ENCODE results near the gene STPG1.

- no peak for TF ChIP-seq POLR2A (IDR thresholded peaks at IDR 0.05; ENCODE audit: low read depth, low read length)
- TF ChIP-seq POLR2AphosphoS5 (IDR thresholded peaks at IDR 0.05; ENCODE audit: low read depth, low read length): no peak
- TF ChIP-seq TAF1 (IDR thresholded peaks at IDR 0.05; ENCODE audit: borderline replicate concordance, low read depth, low read length): no peak
Observed at GRCh38 chr1:24373710-24374109, 39.9 kb downstream of the STPG1 start.
